Suprapubic skin (tissue), 3 donors: ENCODE results near the gene CDK12.

Source experiments
- CTCF ChIP-seq, 2 donors: fragments of 200-600 bp in 1 of 2; fragments of 450-650 bp in 1 of 2; sonication (generic) in 1 of 2; IDR thresholded peaks; one replicate each; pipeline ENCODE4 v1.5.1; 2016 to 2019; ENCODE audit warnings: antibody characterized with exemption in 2 of 2, mild to moderate bottlenecking in 1 of 2, moderate library complexity in 1 of 2
- EP300 ChIP-seq: sonication (generic); formaldehyde crosslinking; IDR thresholded peaks from one replicate; pipeline ENCODE4 v1.6.1; 2017; ENCODE audit warnings: antibody characterized with exemption
- POLR2A ChIP-seq, 2 donors: fragments of 450-650 bp; IDR thresholded peaks; one replicate each; pipeline ENCODE4 v1.6.1; 2017; ENCODE audit warnings: antibody characterized with exemption in 2 of 2, mild to moderate bottlenecking in 2 of 2, moderate library complexity in 2 of 2

- no peak for TF ChIP-seq CTCF (IDR thresholded peaks at IDR 0.05)
- TF ChIP-seq POLR2A (IDR thresholded peaks at IDR 0.05) = no peak
- TF ChIP-seq EP300 = no peak
These were observed 47.7 kb downstream of the CDK12 start for GRCh38 chr17:39508987-39509386.
